ENCODE results near the gene NCS1. TPM values are rescaled to one million over a fixed set of nuclear protein-coding genes. Genes with fewer than 3 reads are reported as not detected.

NCS1 gene
- total RNA-seq, 1 donor from 2014 or later, result 37.7 TPM

Other genes starting within 250 kb of the NCS1 start
- gene FNBP1, start 129.2 kb upstream of the NCS1 start, total RNA-seq, result 62.2 and 63.0 TPM in 2 replicates
- 57.0 and 60.7 TPM in 2 replicates for gene GPR107, start 118.5 kb upstream of the NCS1 start, total RNA-seq
- gene HMCN2, start 93.4 kb downstream of the NCS1 start, total RNA-seq, result 0.05 TPM in 2 replicates